Activated CD8-positive, alpha-beta memory T cell treated with anti-CD3 and anti-CD28 coated beads for 48 hours (primary cell): ENCODE results near the gene DACT2.
"Not testable (repeated sequence)": the region's sequence is repeated elsewhere in the genome, so short reads cannot be mapped to it uniquely, and the experiment has no call there.

Experiments used
- DNase-seq, 3 experiments: peaks; one replicate each; pipeline ENCODE4 v3.0.0-alpha.2; 2020; ENCODE audit warnings: low read depth in 2 of 3, low spot score in 2 of 3

DACT2 gene

DNA sequence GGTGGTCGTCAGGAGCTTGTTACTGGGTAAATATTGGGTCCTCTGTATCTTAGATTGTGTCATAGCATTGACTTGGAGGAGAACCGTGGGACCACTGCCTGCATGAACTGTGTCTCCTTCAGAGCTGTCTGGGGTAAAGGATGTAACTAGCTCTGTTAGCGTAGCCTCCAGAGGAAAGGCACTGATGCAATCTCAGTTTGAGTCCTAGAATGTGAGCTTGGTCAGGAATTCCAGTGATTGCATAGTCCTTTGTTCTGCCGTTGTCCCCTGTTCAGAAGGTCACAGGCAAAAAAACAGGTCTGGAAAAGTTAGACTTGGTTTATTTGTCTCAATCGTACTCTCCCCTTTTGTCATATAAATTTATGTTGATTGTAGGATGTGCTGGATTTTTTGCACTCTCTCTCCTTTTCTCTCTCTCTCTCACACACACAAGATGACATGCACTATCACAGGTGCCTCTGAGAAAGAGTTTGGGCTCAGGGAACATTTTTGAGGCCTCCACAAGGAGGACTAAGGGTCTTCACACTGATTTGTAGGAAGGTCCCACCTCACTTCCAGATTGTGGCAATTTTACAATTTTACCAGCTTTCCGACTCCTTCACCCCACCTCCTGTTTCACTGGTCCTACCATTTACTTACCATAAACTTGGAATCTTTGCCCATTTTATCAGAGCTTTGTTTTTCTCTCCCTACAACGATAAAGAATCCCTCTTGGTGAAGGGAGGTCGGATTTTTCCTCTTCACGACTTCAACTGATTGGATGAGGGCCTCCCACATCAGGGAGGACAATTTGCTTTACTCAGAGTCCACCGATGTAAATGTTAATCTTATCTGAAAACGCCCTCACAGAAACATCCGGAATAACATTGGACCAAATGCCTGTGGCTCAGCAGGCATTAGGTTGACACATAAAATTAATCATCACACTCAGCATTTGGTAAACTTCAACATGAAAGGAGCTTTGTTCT, 7.0 kb upstream of the DACT2 start:
- DNase-seq: no peak

DNA sequence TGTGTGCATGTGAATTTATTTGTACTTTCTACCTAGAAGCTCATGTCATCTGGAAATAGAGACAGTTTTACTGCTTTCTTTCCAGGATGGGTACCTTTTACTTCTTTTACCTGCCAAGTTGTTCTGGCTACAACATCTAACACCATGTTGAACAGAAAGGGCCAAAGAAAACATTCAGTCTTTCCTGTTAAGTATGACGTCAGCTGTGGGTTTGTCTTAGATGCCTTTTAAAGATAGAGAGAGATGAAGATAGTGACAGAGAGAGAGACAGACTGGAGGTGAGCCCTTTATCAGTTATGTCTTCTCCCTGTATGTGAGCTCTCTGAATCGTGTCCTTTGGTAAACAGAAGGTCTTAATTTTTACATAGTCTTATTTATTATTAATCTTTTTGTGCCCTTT, 3.4 kb upstream of the DACT2 start:
- DNase-seq: no peak

DNA sequence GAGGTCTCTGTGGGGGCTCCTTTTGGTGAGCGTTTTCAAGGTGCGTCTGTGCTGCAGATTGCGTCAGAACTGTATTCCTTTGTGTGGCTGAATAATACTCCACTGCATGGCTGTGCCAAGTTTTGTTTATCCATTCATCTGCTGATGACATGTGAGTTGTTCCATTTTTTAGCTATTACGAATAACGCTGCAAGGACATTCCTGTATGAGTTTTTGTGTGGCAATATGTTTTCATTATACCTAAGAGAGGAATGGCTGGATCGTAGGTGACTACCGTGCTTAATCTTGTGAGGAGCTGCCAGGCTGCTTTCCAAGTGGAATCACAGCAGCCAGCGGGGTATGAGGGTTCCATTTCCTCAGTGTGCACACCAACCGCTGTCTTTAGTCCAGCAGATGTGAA, 1.1 kb upstream of the DACT2 start:
- DNase-seq: no peak

DNA sequence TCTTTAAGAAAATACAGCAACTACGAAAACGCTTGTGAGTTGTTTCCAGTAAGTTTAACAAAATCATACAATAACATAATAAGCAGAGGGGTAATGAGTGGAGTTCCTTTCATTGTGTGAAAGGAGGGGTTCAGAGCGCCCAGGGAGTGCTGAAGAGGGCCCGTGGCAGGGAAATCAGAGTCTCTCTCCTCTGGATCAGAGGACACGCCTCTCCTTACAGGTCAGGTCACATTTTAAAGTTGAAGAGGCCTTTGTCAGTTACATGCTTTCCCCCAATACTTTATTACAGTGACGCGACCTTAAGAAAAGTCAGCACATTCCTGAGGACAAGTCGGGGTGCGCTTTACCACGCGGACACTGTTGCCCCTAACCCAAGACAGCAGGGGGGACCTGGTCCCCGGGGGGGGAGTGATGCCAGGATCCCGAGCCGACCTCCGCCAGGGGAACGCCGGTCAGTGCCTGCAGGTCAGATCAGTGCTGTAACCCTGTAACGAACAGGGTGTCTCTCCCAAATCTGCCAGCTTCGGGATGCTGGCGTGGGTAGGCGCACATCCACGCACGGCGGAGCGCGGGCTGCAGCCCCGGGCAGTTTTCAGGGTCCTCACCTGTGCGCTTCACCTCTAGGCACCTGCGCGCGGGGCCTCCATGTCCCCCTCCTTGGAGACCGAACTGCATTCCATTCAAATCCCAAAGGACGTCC, 848 bp downstream of the DACT2 start:
- no peak for DNase-seq

DNA sequence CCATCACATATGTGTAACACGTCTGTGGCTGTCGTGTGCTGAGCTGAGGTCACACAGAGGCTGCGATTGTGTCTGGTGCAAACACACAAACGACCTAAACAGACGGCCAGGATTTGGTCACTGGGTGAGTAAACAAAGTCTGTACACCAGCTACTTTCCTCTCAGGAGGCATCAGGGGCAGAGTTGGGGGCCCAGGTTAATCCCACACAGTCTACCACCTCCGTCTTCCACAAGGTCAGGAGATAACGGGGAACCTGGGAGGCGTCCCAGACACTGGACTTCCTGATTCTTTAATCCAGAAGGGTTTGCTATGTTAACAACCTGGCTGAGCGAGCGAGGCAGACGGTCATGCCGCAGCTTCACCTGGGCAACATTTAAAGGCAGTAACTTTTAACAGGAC, 1.5 kb downstream of the DACT2 start:
- no peak for DNase-seq

DNA sequence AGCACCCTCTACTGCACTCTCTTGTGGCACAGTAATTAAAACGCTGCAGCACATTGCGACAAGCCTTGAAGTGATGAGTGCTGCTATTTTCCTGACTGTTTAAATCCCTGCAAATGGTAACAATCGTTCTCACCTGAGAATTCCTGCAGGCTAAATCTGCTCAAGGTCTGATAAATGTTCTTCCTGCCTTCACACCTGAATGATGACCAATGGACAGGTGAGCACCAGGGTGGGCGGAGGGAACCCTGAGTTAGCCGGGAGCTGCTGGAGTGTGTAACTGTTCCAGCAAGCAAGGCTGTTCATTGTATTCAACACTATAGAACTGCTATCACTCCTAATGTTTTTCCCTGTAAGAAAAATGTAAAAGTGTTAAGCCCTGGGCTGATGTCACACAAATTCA, 4.0 kb downstream of the DACT2 start:
- no peak for DNase-seq

DNA sequence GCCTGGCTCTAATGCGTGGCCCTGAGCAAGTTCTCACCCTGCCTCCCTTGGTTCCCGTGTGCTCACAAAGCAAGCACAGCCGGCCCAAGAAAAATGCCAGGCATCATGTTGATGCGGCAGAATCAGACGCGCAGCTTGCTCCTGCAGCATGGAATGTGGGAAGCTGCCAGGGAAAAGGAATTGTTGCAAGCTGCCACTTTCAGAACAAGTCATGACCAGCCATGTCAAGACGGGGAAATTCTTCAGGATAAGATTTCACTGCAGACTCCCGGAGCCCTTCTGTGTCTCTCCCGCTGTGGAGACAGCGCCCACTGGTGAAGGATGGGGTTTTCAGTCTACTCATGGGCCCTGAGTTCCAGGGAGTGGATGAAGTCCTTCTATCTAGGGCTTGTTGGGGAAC, 4.6 kb downstream of the DACT2 start:
- no peak for DNase-seq

DNA sequence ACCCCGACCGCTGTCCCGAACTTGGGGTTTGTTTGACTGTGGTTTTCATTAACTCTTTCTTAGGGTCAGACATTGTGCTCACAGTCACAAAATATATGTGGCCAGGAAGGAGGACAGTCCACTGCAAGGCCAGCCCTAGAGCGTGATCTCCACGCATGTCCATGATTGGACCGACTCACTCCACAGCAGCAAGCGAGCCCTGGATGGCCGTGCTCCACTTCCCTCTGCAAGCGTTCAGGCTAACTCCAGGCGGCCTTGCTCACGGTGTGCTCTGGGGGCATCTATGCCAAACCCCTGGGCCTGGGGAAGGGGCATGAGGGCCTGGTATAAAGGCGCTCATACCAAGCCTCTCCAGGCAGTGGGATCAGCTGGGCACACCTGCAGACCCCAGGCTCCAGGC, 5.6 kb downstream of the DACT2 start:
- DNase-seq: no peak

DNA sequence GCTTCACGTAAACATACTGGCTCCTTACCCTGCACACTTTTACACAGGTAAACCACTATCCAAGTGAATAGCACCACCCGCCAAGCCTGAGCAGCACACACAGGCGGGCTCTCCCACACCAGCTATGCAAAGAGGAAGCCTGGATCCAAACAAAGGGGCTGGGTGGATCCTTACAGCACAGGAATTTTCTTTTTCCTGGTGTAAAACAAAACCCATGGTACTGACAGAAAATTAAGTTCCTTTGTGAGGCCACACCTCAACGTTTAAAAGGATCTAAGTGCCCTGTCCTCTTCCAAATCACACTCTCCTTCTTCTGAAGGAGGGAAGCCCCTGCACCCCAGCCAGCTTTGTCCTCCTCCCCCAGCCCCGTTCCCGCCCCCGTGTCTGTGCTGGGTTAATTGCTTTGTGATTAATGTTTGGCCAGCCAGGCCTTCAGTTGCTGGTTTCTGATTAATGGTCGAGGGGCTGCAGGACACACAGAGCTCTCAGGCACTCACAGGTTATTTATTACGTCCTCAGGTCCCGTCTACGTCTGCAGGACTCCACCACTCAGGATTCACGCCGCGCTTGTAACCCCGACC, 6.1 kb downstream of the DACT2 start:
- DNase-seq: no peak

DNA sequence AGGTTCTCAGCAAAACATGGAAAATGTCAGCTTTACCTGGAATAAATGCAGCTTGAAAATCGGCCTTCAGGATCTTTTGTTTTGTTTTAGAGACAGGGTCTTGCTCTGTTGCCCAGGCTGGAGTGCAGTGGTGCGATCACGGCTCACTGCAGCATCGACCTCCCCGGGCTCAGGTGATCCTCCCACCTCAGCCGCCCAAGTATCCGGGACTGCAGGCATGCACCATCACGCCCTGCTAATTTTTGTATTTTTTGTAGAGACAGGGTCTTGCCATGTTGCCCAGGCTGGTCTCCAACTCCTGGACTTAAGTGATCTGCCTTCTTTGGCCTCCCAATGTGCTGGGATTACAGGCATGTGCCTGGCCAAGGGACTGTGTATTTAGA, 7.5 kb downstream of the DACT2 start:
- DNase-seq: not testable (repeated sequence)

DNA sequence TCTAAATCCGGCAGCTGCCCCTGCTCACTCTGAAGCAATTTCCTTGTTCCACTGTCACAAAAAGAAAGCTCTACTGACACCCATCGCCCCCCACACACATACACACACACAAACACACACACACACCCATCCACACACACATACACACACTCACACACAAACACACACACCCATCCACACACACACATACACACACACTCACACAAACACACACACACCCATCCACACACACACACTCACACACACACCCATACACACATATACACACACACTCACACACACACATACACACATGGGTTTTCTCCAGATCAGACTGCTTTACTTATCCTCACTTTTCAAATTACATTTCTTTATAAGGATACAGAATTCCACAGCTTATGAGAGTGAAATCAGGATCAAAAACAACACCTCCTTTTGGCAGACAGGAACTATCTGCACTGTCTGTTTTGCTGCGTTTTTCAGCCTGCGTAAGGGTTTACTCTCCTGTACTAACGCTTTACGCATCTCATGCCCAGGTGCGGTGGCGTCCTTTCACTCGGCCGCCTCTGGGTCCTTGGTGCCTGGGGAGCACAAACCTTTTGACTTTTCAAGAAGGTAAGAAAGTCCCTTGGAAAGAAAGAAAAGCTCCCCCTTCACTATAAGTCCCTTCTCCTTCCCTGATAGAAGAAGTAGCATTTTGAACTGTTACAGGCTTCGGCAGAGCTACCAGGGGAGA, 8.0 kb downstream of the DACT2 start:
- DNase-seq: no peak

DNA sequence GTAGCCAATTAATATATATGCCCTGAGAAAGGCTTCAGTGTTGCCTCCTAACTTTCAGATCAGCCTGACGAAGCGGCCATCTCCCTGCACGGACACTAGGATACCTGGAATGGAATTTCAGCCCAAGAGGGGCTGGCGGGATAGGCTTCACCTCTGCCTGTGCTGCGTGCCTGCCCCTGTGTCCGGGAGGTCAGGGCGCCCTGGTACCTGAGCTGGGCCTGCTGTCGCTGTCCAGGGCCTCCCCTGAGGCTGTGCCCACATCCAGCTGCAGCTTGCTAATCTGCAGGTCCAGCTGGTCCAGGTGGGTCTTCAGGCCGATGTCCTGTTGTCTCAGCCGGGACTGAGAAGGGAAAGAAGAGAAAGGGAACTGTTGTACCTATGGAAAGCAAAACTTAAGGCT, 8.6 kb downstream of the DACT2 start:
- DNase-seq: no peak

DNA sequence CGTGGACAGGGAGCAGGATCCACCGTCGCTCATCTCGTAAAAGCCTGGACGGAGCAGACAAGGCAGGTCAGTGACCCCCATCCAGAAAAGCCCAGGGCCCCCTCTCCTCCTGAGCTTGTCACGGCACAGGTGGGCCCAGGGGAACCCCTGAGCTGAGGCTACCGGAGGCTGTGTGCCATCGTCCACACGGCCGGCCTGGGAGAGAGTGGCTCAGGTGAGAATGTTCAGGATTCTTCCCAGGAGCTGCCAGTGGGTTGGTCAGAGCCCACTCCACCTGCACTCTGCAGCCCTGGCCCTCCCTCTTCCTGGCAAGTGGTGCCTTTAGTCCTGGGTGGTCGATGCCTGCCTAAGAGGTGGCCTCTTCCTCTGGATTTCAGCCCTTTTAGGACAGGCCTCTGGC, 9.2 kb downstream of the DACT2 start:
- no peak for DNase-seq

DNA sequence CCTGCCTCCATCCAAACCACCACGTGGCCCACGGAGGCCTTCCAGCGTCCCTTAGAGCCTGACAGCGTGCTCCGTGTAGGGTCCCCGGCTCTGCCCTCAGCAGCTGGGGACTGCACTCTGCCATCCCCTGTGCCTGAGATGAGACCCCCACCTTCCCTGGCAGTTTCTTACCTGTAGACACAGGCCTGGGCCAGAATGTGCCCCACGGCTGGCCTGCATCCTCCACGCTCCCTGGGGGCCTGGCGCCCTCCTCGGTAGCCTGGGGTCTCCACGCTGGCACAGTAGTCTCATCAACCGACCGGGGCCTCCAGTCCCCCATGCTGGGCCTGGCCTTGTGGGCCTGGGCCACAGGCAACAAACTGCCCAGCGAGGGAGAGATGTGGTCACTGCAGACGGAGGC, 9.6 kb downstream of the DACT2 start:
- no peak for DNase-seq

DNA sequence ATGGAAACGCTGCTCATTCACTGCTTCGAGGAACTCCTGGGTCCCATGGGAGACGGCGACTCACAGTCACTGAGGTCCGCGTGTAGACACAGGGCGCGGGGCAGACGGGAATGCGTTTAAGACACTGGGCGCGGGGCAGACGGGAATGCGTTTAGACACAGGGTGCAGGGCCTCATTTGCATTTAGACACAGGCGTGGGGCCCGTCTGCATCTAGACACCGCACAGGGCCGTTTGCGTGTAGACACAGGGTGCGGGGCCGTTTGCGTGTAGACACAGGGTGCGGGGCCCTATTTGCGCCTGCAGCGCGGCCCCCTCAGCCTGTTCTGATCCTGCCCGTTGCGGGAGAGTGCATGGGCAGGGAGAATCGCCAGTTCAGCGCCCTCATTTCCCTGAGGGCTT, 10.4 kb downstream of the DACT2 start:
- DNase-seq: no peak

DNA sequence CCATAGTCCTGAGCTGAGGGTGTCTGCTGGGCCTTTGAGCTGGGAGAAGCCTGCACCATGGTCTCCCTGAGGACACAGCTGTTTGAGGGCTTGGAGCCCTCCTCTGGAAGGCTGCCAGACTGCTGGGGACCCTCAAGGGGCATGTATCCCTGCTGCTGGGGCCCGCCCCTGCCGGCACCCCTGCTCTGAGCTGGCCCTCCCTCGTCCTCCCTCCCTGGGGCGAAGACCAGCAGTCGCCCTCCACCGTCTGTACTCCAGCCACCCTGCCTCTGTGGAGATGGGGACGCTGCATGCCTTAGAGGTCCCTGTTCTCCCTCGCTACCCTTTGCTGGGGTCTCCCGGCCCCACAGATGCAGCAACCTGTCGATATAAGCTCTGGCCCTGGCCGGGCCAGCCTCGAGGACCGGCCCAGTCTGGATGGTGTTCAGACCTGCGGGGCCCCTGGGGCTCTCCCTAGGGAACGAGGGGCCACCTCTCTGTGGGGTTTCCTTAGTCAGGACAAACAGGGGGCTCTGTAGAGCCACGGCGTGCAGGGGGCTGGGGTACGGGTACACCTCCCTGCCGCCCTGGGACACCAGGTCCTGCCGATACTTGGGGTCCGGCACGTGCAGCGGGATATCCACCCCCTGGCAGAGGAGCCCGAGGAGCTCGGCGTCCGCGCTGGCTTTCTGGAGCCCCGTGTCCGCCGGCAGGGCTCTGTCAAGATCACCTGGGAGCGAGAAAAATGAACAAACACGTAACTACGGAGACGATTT, 11.0 kb downstream of the DACT2 start:
- no peak for DNase-seq

DNA sequence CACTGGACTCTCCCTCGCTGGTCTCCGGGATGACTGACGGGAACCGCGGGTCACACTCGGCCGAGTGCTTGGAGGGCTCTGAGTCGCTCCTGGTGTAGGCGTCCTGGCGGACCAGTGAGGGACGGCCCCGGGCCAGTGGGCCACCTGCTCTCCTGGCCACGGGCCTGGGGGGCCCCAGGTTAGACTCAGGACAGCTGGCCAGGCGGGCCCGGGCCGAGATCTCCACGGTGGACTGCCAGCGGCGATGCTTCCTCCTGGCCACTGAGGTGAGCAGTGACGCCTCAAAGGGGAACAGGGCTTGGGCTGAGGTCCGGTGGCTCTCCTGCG, 11.9 kb downstream of the DACT2 start:
- DNase-seq: no peak

DNA sequence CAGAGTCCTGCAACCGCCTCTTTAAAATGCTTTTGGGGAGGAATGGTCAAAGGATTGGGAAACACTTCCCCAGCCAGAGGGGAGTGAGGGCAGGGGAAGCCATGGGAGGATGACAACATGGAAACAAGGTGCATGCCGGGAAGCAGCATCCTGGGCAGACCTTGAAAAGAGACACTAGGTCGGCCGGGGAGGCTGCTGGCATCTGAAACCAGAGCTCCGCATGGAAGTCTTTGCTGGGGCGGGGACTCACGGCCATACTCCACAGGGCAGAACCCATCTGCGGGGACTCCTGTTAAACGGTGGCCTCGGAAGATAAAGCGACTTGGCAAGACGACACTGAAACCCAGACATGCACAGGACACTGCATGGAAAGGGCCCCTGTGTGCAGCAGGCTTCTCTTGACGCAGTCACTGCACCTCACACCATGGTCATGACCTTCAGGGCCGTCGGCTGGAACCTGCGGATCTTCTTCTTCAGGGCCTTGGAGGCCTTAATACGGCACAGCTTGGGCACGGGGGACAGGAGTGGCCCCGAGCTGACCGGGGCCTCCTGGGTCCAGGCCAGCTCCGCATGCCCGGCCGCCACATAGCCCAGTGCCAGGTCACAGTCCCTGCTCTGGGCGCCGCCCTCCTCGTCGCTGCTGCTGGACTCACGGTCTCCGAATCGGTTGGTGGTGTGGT, 12.4 kb downstream of the DACT2 start:
- no peak for DNase-seq

DNA sequence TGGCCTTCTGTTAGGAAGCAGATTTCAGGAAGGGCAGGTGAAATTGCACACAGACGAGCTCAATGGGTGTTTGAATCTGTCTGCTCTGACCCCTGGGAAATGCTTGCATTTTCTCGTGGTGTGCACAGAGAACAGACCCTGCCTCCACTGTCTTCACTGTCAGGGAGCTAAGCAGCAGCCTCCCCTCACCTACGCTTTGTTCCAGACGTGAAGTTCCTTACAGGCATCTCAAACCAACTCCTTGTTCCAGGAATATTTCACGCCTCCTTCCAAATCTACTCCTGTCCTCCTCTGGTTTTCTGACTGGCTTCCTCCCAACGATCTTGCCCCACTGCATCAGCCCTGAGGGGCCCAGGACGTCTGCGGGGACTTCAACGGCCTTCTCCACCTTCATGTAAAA, 13.7 kb downstream of the DACT2 start:
- DNase-seq: no peak

DNA sequence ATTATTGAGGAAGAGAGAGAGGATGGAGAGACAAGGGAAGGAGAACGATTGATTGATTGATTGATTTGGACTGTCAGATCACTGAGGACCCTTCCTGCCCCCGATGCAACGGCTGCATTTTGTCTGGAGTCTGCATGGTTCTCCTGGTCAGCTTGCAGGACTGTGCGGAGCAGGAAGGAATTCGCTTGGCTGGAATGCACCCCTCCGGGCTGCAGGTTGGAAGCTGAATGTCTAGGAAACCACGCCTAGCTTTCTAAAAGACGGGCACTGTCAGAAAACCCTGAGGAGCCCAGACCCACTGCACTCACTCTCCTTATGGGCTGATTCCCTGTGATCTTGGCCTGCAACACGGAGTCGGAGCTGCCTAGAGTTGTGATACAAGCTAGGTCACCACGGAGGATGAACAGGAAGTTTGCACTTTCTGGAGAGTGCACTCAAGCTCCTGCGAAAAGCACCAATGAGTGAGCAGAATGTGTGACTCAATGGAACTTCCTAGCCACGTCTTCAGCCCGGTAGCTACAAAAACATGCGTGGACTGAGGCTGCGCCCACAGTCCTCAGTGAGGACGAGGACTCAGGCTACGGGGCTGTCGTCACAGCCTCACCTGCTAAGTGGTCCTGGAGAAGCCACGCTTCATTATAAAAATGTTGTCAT, 14.4 kb downstream of the DACT2 start:
- no peak for DNase-seq
